HCT116 (cell line): Measurements from ENCODE around the gene TCEA3. TPM values are rescaled to one million over a fixed set of nuclear protein-coding genes. Genes with fewer than 3 reads are reported as not detected.

ENCODE experiments used
- ATAC-seq: fragments of 200-7000 bp; cut with Tn5 transposase; 2 replicates; pipeline ENCODE4 v1.9.1; 2020; ENCODE audit warnings: mild to moderate bottlenecking, moderate library complexity
- BruUV-seq: library from RNA; stranded (reverse); fragments of 400-500 nt; replicated peaks from 2 replicates; lab custom pipeline; 2021; lab: Mats Ljungman, UMichigan
- CTCF ChIA-PET: fragments of 300-600 bp; sonication (Branson Sonifier 250); formaldehyde crosslinking; loops from one replicate; lab custom pipeline; 2021; ENCODE audit warnings: antibody characterized with exemption; lab: Charles Lee
- POLR2A ChIA-PET: fragments of 300-600, 350-600 bp; sonication (Branson Sonifier 250); formaldehyde crosslinking; loops from one replicate; lab custom pipeline; 2021; ENCODE audit warnings: antibody characterized with exemption; lab: Charles Lee
- RAD21 ChIA-PET, 2 experiments: fragments of 300-600 bp; sonication (Branson Sonifier 250); formaldehyde crosslinking; loops; one replicate each; lab custom pipeline; 2023; ENCODE audit warnings: low total read pairs in 2 of 2; ENCODE audit not compliant: uncharacterized antibody in 2 of 2, unreplicated experiment in 2 of 2, low non-redundant PET in 1 of 2; lab: Charles Lee
- DNase-seq: peaks from one replicate; pipeline ENCODE4 v3.0.0-alpha.2; 2010; ENCODE audit warnings: low read depth, low spot score
- H2AFZ ChIP-seq: fragments of 200-600 bp; shearing (Covaris generic), sonication (generic); 2 replicates; pipeline ENCODE4 v1.6.1; 2017; ENCODE audit warnings: low read depth, mixed run types, mixed read lengths, antibody characterized with exemption, low read length; ENCODE audit not compliant: poor library complexity, severe bottlenecking
- H3K27ac ChIP-seq: 2 replicates; pipeline ENCODE4 v1.5.1; 2012; ENCODE audit warnings: low read depth, low read length
- H3K27me3 ChIP-seq: fragments of 200-600 bp; sonication (generic); 2 replicates; pipeline ENCODE4 v1.6.1; 2016; ENCODE audit warnings: mixed run types, low read length, mixed read lengths; ENCODE audit not compliant: insufficient read depth
- H3K36me3 ChIP-seq, 2 experiments: fragments of 200-500 bp in 1 of 2; fragments of 200-600 bp in 1 of 2; sonication (Bioruptor generic) in 1 of 2; sonication (generic) in 1 of 2; 2 replicates each; pipeline versions ENCODE4 v1.5.1 to v1.6.1; 2014 to 2016; ENCODE audit warnings: low read length in 2 of 2, inconsistent platforms in 1 of 2, mixed read lengths in 1 of 2, mixed run types in 1 of 2; ENCODE audit not compliant: insufficient read depth in 2 of 2, control insufficient read depth in 1 of 2
- H3K4me1 ChIP-seq, 2 experiments: fragments of 200-600 bp in 1 of 2; sonication (generic) in 1 of 2; 2 replicates each; pipeline versions ENCODE4 v1.5.1 to v1.6.1; 2012 to 2017; ENCODE audit warnings: low read length in 2 of 2, inconsistent platforms in 1 of 2, mild to moderate bottlenecking in 1 of 2, mixed read lengths in 1 of 2, mixed run types in 1 of 2, moderate library complexity in 1 of 2; ENCODE audit not compliant: insufficient read depth in 2 of 2, control insufficient read depth in 1 of 2
- H3K4me2 ChIP-seq: fragments of 200-600 bp; sonication (generic); 2 replicates; pipeline ENCODE4 v1.6.1; 2017; ENCODE audit warnings: mixed run types, low read length, mixed read lengths
- H3K4me3 ChIP-seq, 2 experiments: fragments of 200-600 bp in 1 of 2; sonication (generic) in 1 of 2; replicated peaks in 1 of 2; 2 replicates each; pipeline ENCODE4 v1.5.1; 2011 to 2016; ENCODE audit warnings: low read length in 2 of 2, control low read depth in 1 of 2, low read depth in 1 of 2, mild to moderate bottlenecking in 1 of 2, mixed read lengths in 1 of 2, mixed run types in 1 of 2
- H3K79me2 ChIP-seq: fragments of 200-600 bp; sonication (generic); 2 replicates; pipeline ENCODE4 v1.6.1; 2017; ENCODE audit warnings: mild to moderate bottlenecking, mixed run types, low read length, moderate library complexity, mixed read lengths; ENCODE audit not compliant: insufficient read depth
- H3K9ac ChIP-seq: fragments of 200-600 bp; sonication (generic); 2 replicates; pipeline ENCODE4 v1.6.1; 2016; ENCODE audit warnings: low read length, mixed read lengths
- H3K9me2 ChIP-seq: fragments of 200-600 bp; sonication (generic), shearing (Covaris generic); 2 replicates; pipeline ENCODE4 v1.6.1; 2017; ENCODE audit warnings: mixed run types, mild to moderate bottlenecking, moderate library complexity; ENCODE audit not compliant: insufficient read depth
- H3K9me3 ChIP-seq, 2 experiments: fragments of 200-500 bp in 1 of 2; fragments of 200-600 bp in 1 of 2; sonication (Bioruptor generic) in 1 of 2; sonication (generic) in 1 of 2; 2 replicates each; pipeline ENCODE4 v1.6.1; 2014 to 2017; ENCODE audit warnings: low read length in 2 of 2, mixed read lengths in 2 of 2, inconsistent platforms in 1 of 2, low read depth in 1 of 2, mild to moderate bottlenecking in 1 of 2, mixed run types in 1 of 2, moderate library complexity in 1 of 2; ENCODE audit not compliant: control insufficient read depth in 1 of 2, insufficient read depth in 1 of 2
- H4K20me1 ChIP-seq: fragments of 200-600 bp; sonication (generic), shearing (Covaris generic); 2 replicates; pipeline ENCODE4 v1.6.1; 2017; ENCODE audit warnings: mixed run types, mild to moderate bottlenecking, moderate library complexity; ENCODE audit not compliant: insufficient read depth
- CEBPB ChIP-seq: IDR thresholded peaks from 2 replicates; pipeline ENCODE4 v1.6.1; 2012; ENCODE audit warnings: low read depth
- ELF1 ChIP-seq: IDR thresholded peaks from 2 replicates; pipeline ENCODE4 v1.6.1; 2012; ENCODE audit warnings: low read depth, borderline replicate concordance
- EZH2 ChIP-seq: fragments of 200-600 bp; sonication (generic); IDR thresholded peaks from 2 replicates; pipeline ENCODE4 v1.6.1; 2017; ENCODE audit warnings: antibody characterized with exemption, mixed run types
- FOSL1 ChIP-seq: IDR thresholded peaks from 2 replicates; pipeline ENCODE4 v1.6.1; 2012; ENCODE audit warnings: low read depth
- JUND ChIP-seq: IDR thresholded peaks from 2 replicates; pipeline ENCODE4 v1.6.1; 2012
- POLR2A ChIP-seq: IDR thresholded peaks from 2 replicates; pipeline ENCODE4 v1.7.0; 2011; ENCODE audit warnings: borderline replicate concordance; ENCODE audit not compliant: insufficient read depth, insufficient read length; ENCODE audit errors: extremely low read depth
- SIN3A ChIP-seq: IDR thresholded peaks from 2 replicates; pipeline ENCODE4 v1.6.1; 2012; ENCODE audit warnings: low read depth
- TCF7L2 ChIP-seq: IDR thresholded peaks from 2 replicates; pipeline ENCODE4 v1.7.0; 2011; ENCODE audit warnings: borderline replicate concordance, inconsistent platforms; ENCODE audit not compliant: insufficient read depth, insufficient read length; ENCODE audit errors: extremely low read depth
- ZFX ChIP-seq: fragments of 450-650 bp; IDR thresholded peaks from 2 replicates; pipeline ENCODE4 v1.6.1; 2017
- ZNF274 ChIP-seq: fragments of 200-500 bp; sonication (Bioruptor generic); IDR thresholded peaks from 2 replicates; pipeline ENCODE4 v1.6.1; 2014; ENCODE audit warnings: mild to moderate bottlenecking, low read depth, low read length, inconsistent platforms
- intact Hi-C: fragments of 100-400 bp; cut with micrococcal nuclease; formaldehyde crosslinking; loops from 2 replicates; pipeline ENCODE4 v1.10.0; 2022
- total RNA-seq: library from RNA; stranded (reverse); gene quantifications from one replicate; pipeline ENCODE4 v1.2.1, GENCODE V29; 2021; ENCODE audit not compliant: unreplicated experiment
- TF ChIP-seq, protein P1 (sequence below): IDR thresholded peaks from 2 replicates; pipeline ENCODE4 v1.6.1; 2012
- TF ChIP-seq, protein P2 (sequence below): IDR thresholded peaks from 2 replicates; pipeline ENCODE4 v1.6.1; 2011; ENCODE audit warnings: mild to moderate bottlenecking, low read length, moderate library complexity; ENCODE audit not compliant: insufficient replicate concordance; ENCODE audit errors: extremely low read depth
- TF ChIP-seq, protein P3 (sequence below): IDR thresholded peaks from 2 replicates; pipeline ENCODE4 v1.6.1; 2012
- TF ChIP-seq, protein P4 (sequence below): IDR thresholded peaks from 2 replicates; pipeline ENCODE4 v1.6.1; 2012; ENCODE audit warnings: low read depth

Gene TCEA3
- total RNA-seq, 1 experiment from 2014 or later, result 3.7 TPM

DNA sequence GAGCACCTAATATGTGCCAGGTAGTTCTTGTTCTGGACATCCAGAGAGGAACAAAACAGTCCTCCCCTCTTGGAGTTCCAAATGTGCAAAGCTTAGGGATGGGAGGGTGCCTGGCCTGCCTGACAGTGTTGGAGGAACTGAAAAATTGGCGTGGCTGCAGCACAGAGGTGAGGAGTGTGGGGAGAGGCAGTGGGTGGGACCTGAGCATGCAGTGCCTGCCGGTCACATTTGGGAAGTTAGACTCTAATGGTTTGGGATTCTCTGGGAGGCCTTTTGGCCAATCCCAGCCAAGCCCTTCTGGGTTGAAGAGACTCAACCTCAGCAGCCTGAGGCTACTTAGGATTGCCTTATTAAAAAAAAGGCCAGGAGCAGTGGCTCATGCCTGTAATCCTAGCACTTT lies 2.3 kb upstream of the TCEA3 start:
- ChIA-PET CTCF (no interaction called here), RAD21 (no interaction called here), POLR2A (no interaction called here)
- Histone ChIP-seq H3K4me2 (no peak overlapping the region), H3K9me3 (no peaks in the 10 kb centered on the region), H3K27me3 (no peaks in the 10 kb centered on the region), H4K20me1 (no peaks in the 10 kb centered on the region), H3K4me3 (no peak overlapping the region), H3K9me2 (no peaks in the 10 kb centered on the region)
- ATAC-seq, result no peak
- TF ChIP-seq, protein P1, sequence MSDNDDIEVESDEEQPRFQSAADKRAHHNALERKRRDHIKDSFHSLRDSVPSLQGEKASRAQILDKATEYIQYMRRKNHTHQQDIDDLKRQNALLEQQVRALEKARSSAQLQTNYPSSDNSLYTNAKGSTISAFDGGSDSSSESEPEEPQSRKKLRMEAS, result no peak
- TF ChIP-seq JUND (no peak), EZH2 (no peak), POLR2A (no peak), ZFX (no peak), ELF1 (no peak), SIN3A (no peak), FOSL1 (no peak), TCF7L2 (no peak), CEBPB (no peak)
- TF ChIP-seq, protein P2, sequence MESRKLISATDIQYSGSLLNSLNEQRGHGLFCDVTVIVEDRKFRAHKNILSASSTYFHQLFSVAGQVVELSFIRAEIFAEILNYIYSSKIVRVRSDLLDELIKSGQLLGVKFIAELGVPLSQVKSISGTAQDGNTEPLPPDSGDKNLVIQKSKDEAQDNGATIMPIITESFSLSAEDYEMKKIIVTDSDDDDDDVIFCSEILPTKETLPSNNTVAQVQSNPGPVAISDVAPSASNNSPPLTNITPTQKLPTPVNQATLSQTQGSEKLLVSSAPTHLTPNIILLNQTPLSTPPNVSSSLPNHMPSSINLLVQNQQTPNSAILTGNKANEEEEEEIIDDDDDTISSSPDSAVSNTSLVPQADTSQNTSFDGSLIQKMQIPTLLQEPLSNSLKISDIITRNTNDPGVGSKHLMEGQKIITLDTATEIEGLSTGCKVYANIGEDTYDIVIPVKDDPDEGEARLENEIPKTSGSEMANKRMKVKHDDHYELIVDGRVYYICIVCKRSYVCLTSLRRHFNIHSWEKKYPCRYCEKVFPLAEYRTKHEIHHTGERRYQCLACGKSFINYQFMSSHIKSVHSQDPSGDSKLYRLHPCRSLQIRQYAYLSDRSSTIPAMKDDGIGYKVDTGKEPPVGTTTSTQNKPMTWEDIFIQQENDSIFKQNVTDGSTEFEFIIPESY, result no peak
- TF ChIP-seq, all 23 proteins: peak for 0
- Histone ChIP-seq H3K9ac (no peak overlapping the region), H2AFZ (no peak overlapping the region), H3K27ac (no peak overlapping the region), H3K36me3 (no peaks in the 10 kb centered on the region), H3K4me1 (peaks cover 0 to 13% of the 10 kb centered on the region in 2 experiments; a peak in 1 of 4 replicates), H3K79me2 (no peaks in the 10 kb centered on the region)
- intact Hi-C loops, result no loop called here
- DNase-seq, result no peak
- BruUV-seq, result no TSS peak

DNA sequence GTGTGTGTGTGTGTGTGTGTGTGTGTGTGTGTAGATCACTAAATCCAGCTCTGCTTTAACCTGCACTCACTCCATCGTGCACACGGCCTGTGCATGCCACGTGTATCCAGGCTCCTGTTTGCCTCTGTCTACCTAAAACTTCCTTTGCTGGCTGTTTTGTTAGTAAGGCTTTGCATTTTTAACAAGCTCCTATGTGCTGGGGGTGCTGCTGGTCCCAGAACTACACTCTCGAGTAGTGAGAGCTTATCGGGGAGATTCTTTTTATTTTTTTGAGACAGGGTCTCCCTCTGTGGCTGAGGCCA lies 596 bp upstream of the TCEA3 start:
- DNase-seq (no peak), ATAC-seq (no peak)
- H3K9me2 ChIP-seq, result no peaks in the 10 kb centered on the region
- intact Hi-C loops, result no loop called here
- BruUV-seq, result no TSS peak
- H3K4me3 ChIP-seq, result peak overlapping the region; percentile 34 to 47
- H4K20me1 ChIP-seq, result no peaks in the 10 kb centered on the region
- no peaks in the 10 kb centered on the region for H3K27me3 ChIP-seq
- peak overlapping the region; percentile 56 for H3K9ac ChIP-seq
- RAD21 ChIA-PET, result no interaction called here
- no peaks in the 10 kb centered on the region for H3K79me2 ChIP-seq
- CTCF ChIA-PET, result interaction anchor here (1.1 kb wide), 1 partner anchor 21 kb away, joined by 5 read pairs; no protein-coding TSS in a partner anchor
- POLR2A ChIA-PET, result no interaction called here
- H3K4me1 ChIP-seq, result peaks cover 0 to 13% of the 10 kb centered on the region in 2 experiments; a peak in 1 of 4 replicates
- no peaks in the 10 kb centered on the region for H3K9me3 ChIP-seq
- H3K27ac ChIP-seq, result no peak overlapping the region
- no peaks in the 10 kb centered on the region for H3K36me3 ChIP-seq
- peak overlapping the region; percentile 72 for H3K4me2 ChIP-seq
- no peak overlapping the region for H2AFZ ChIP-seq
- no peak for TF ChIP-seq SIN3A
- no peak for TF ChIP-seq FOSL1
- no peak for TF ChIP-seq ZNF274
- no peak for TF ChIP-seq EZH2
- no peak for TF ChIP-seq POLR2A
- TF ChIP-seq, protein P3, sequence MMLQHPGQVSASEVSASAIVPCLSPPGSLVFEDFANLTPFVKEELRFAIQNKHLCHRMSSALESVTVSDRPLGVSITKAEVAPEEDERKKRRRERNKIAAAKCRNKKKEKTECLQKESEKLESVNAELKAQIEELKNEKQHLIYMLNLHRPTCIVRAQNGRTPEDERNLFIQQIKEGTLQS, result no peak
- TF ChIP-seq, protein P4, sequence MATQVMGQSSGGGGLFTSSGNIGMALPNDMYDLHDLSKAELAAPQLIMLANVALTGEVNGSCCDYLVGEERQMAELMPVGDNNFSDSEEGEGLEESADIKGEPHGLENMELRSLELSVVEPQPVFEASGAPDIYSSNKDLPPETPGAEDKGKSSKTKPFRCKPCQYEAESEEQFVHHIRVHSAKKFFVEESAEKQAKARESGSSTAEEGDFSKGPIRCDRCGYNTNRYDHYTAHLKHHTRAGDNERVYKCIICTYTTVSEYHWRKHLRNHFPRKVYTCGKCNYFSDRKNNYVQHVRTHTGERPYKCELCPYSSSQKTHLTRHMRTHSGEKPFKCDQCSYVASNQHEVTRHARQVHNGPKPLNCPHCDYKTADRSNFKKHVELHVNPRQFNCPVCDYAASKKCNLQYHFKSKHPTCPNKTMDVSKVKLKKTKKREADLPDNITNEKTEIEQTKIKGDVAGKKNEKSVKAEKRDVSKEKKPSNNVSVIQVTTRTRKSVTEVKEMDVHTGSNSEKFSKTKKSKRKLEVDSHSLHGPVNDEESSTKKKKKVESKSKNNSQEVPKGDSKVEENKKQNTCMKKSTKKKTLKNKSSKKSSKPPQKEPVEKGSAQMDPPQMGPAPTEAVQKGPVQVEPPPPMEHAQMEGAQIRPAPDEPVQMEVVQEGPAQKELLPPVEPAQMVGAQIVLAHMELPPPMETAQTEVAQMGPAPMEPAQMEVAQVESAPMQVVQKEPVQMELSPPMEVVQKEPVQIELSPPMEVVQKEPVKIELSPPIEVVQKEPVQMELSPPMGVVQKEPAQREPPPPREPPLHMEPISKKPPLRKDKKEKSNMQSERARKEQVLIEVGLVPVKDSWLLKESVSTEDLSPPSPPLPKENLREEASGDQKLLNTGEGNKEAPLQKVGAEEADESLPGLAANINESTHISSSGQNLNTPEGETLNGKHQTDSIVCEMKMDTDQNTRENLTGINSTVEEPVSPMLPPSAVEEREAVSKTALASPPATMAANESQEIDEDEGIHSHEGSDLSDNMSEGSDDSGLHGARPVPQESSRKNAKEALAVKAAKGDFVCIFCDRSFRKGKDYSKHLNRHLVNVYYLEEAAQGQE, result no peak
